GM12892 (cell line): Measurements from ENCODE around the gene FEM1B.

Source experiments
- POLR2A ChIP-seq: IDR thresholded peaks from 2 replicates; pipeline ENCODE4 v1.6.1; 2011; ENCODE audit warnings: low read depth, low read length, control low read depth
- POLR2AphosphoS5 ChIP-seq: IDR thresholded peaks from 2 replicates; pipeline ENCODE4 v1.6.1; 2011; ENCODE audit warnings: low read depth, low read length, control low read depth

- no peak for TF ChIP-seq POLR2AphosphoS5
- no peak for TF ChIP-seq POLR2A
Measured at GRCh38 chr15:68328964-68329363, 51.4 kb downstream of the FEM1B start.
